Renal pelvis (tissue), 4 donors: ENCODE measurements around the gene THSD7A. TPM values are rescaled to one million over a fixed set of nuclear protein-coding genes. Genes with fewer than 3 reads are reported as not detected.
A peak's percentile ranks its signal among the peaks of the same experiment; 100 is the strongest.
"Not testable (repeated sequence)": the region's sequence is repeated elsewhere in the genome, so short reads cannot be mapped to it uniquely, and the experiment has no call there.

ENCODE experiments used
- DNase-seq: peaks from one replicate; pipeline ENCODE4 v3.0.0-alpha.2; 2013
- polyA plus RNA-seq, 3 donors: library from polyadenylated mRNA; unstranded; fragments of 120-200 nt; gene quantifications; one replicate each; pipeline ENCODE4 v1.2.1, GENCODE V29; 2013; ENCODE audit not compliant: insufficient read length in 3 of 3

Gene THSD7A
- polyA plus RNA-seq, 3 donors = 51.9 to 82.9 (median 57.5) TPM

- DNase-seq = no peak
These were observed 244.9 kb downstream of the THSD7A start for GRCh38 chr7:11587048-11587447.

GRCh38 chr7:11584406-11585031 lies 247.5 kb downstream of the THSD7A start:
- no peak for DNase-seq

GRCh38 chr7:11579141-11579540 lies 252.9 kb downstream of the THSD7A start:
- DNase-seq = no peak

- DNase-seq = no peak
These were observed 255.7 kb downstream of the THSD7A start for GRCh38 chr7:11576310-11576709.

- DNase-seq = peak; percentile 19
These were observed 258.8 kb downstream of the THSD7A start for GRCh38 chr7:11573128-11573750.

GRCh38 chr7:11570922-11571550 lies 261.0 kb downstream of the THSD7A start:
- no peak for DNase-seq

GRCh38 chr7:11570205-11570604 lies 261.8 kb downstream of the THSD7A start:
- DNase-seq = no peak

- no peak for DNase-seq
These were observed 264.4 kb downstream of the THSD7A start for GRCh38 chr7:11567571-11567970.

- no peak for DNase-seq
These were observed 274.4 kb downstream of the THSD7A start for GRCh38 chr7:11557627-11558026.

GRCh38 chr7:11552676-11553296 lies 279.2 kb downstream of the THSD7A start:
- no peak for DNase-seq

- DNase-seq = no peak
These were observed 280.5 kb downstream of the THSD7A start for GRCh38 chr7:11551470-11551869.

GRCh38 chr7:11548532-11548931 lies 283.5 kb downstream of the THSD7A start:
- no peak for DNase-seq

- no peak for DNase-seq
These were observed 290.7 kb downstream of the THSD7A start for GRCh38 chr7:11541330-11541729.

GRCh38 chr7:11540271-11540761 lies 291.7 kb downstream of the THSD7A start:
- peak; percentile 0 for DNase-seq

- peak; percentile 1 for DNase-seq
These were observed 292.1 kb downstream of the THSD7A start for GRCh38 chr7:11539853-11540252.

GRCh38 chr7:11538751-11539299 lies 293.2 kb downstream of the THSD7A start:
- DNase-seq = no peak

GRCh38 chr7:11533229-11533820 lies 298.7 kb downstream of the THSD7A start:
- peak; percentile 2 for DNase-seq

- no peak for DNase-seq
These were observed 302.6 kb downstream of the THSD7A start for GRCh38 chr7:11529382-11529781.

- no peak for DNase-seq
These were observed 304.3 kb downstream of the THSD7A start for GRCh38 chr7:11527707-11528106.

- DNase-seq = no peak
These were observed 307.3 kb downstream of the THSD7A start for GRCh38 chr7:11524476-11525397.

GRCh38 chr7:11521964-11522499 lies 310.0 kb downstream of the THSD7A start:
- not testable (repeated sequence) for DNase-seq
